Activated CD8-positive, alpha-beta memory T cell treated with anti-CD3 and anti-CD28 coated beads for 48 hours (primary cell): ENCODE data around the gene EIF4E.
"Not testable (repeated sequence)": the region's sequence is repeated elsewhere in the genome, so short reads cannot be mapped to it uniquely, and the experiment has no call there.

Source experiments
- DNase-seq, 3 experiments: peaks; one replicate each; pipeline ENCODE4 v3.0.0-alpha.2; 2020; ENCODE audit warnings: low read depth in 2 of 3, low spot score in 2 of 3

The EIF4E gene

DNA sequence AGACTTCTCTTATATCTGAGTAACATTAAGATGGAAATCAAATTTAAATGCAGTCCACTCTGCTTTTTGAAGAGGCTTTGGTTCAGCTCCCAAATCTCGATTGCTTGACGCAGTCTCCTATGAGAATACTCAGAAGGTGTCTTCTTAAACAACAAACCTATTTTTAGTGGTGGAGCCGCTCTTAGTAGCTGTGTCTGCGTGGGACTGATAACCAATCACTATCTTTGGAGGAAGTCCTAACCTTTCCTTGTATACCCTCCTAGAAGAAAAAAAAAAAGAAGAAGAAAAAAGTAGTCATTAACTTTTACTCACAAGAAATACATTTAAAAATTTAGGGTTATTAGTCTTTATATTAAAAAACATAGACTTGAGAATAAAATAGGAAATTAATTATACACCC is 48.0 kb downstream of the EIF4E start:
- DNase-seq = not testable (repeated sequence)

GRCh38 chr4:98879515-98879914 is 49.4 kb downstream of the EIF4E start:
- no peak for DNase-seq

GRCh38 chr4:98873059-98873458 is 55.9 kb downstream of the EIF4E start:
- no peak for DNase-seq

GRCh38 chr4:98872120-98872906 is 56.6 kb downstream of the EIF4E start:
- not testable (repeated sequence) for DNase-seq

GRCh38 chr4:98867648-98868047 is 61.3 kb downstream of the EIF4E start:
- DNase-seq = no peak

DNA sequence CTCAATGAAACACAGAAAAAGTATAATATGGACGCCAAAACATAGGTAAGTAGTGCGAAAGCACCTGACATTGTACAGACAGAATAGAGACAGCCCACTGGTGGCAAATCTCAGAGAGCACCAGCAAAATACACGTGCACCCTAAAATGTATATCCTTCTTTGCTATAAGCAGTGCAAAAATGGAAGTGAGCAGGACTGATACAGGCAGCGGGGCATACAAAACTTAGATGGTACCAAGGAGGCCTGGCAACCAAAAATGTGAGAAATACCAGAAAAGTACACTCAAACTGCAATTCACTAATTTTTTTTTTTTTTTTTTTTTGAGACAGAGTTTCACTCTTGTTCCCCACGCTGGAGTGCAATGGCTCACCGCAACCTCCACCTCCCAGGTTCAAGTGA is 63.9 kb downstream of the EIF4E start:
- DNase-seq = no peak

DNA sequence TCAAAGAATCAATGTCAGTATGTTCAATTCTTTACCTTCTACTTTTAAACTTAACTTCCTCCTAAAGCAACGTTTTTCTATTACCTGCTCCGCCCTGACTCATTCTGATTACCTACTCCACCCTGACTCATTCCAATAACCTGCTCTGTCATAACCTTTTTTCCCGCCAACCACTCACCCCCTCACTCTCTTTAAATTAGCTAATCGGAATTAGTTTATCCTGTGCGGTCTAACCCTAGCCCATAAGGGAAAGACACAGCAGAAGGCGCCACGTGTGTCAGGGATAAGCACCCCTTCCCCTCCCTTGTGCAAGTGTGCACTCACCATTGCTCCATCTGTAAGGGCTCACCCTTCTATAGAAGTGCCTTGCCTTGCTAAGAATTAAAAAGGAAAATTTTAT is 64.4 kb downstream of the EIF4E start:
- DNase-seq = no peak

- no peak for DNase-seq
Measured at GRCh38 chr4:98862371-98862770, 66.6 kb downstream of the EIF4E start.

DNA sequence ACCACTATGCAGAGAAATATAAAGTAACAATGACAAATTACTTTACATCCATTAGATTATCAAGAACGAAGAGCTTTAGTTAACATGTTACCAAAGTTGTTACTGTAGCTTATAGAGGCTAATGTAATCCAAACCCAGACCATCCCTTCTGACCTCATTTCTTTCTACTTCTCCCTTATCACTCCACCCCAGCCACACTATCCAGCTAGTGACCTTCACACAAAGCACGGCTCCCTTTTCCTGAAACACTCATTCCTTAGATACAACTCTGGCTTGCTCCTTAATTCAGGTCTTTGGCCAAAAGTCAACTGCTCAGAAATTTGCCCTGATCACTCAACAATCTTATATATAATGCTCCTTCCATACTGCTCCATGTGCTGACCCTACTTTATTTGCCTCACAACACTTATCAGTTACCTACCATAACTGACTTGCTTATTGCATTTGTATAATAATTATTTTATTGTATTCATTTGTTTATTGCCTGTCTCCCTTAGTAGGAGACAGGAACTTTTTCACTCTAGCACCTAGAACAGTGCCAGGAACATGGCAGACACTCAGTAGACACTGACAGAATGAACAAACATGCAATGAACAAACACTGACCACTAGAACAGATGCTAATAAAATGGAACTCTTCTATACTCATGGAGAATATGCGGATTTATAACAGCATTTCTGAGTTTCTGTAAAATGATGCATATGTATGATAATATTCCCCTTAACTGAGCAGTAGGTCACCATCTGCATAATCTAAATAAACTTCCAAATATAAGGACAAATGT is 67.6 kb downstream of the EIF4E start:
- DNase-seq = no peak

DNA sequence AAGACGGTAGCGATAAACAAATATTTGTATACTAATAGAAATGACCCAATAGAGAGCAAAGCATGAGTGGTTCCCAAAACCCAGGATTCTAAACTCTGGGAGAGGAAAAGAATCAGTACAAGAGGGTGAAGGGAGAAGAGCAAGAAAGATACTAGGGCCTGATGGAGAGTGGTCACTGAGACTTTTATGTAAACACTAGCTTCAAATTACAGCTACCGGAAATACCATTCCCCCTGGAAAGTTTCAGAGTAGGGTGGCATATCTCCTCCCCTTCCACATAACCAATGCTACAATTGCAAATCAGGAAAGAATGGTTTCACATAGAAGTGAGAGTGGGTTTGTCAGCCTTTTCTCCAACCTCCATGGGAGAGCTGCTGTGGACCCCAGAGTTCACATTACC is 77.1 kb downstream of the EIF4E start:
- no peak for DNase-seq

DNA sequence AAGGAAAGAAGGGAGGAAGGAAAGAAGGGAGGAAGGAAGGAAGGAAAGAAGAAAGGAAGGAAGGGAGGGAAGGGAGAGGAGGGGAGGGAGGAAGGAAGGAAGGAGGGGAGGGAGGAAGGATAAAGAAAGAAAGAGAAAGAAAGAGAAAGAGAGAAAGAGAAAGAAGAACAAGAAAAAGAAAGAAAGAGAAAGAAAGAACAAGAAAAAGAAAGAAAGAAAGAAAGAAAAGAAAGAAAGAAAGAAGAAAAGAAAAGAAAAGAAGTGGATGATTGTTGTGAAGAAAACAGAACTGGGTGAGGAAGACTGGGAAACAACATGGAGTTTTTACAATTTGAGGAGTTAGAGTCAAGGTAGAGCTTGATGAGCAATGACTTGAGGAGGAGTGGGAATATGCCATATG is 78.0 kb downstream of the EIF4E start:
- DNase-seq = no peak

DNA sequence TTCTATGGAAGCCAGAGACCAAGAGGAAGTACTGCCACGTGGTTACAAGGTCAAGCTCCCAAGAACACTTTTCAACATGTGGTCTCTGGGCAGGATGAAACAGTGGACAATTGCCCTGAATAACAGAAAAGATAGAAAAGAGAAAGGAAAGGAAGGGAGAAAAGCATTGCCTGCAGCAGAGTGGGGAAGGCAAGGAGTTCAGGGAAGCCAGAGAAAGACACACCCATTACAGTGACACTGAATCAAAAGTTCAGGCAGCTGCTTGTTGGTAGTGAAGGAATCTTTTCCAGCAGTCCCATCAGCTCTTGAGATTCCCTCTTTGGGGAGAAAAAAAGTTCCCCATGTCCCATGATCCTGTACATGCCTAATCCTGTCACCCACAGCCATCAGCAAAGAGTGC is 80.5 kb downstream of the EIF4E start:
- DNase-seq = no peak

- DNase-seq = no peak
Measured at GRCh38 chr4:98845960-98846359, 83.0 kb downstream of the EIF4E start.

DNA sequence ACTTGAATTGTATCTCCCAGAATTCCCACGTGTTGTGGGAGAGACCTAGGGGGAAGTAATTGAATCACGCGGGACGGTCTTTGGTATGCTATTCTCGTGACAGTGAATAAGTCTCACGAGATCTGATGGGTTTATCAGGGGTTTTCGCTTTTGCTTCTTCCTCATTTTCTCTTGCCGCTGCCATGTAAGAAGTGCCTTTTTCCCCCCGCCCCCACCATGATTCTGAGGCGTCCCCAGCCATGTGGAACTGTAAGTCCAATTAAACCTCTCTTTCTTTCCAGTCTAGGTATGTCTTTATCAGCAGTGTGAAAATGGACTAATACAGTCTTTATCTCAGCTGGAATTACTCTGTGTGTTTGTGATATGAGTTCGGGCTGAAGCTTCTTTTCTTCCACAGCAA is 86.0 kb downstream of the EIF4E start:
- not testable (repeated sequence) for DNase-seq

GRCh38 chr4:98838977-98839618 is 89.8 kb downstream of the EIF4E start:
- no peak for DNase-seq

- no peak for DNase-seq
Measured at GRCh38 chr4:98838531-98838930, 90.4 kb downstream of the EIF4E start.

DNA sequence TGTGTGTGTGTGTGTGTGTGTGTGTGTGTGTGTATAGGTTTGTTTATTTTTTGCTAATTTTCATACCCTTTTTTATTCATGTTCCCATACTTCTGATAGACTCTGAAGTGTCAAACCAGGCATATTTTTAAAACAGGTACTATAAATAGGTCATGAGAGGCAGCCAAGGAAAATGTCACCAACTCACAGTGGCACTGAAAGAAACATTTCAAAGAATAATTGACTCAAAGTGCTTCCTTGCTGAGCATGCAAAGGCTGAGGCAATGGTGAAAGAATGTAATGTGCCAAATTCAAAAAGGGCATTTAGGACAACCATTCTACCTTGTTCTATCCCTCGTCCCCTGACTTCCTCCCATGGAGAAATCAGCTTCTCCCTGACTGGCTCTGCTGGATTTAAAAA is 95.5 kb downstream of the EIF4E start:
- DNase-seq = no peak

- not testable (repeated sequence) for DNase-seq
Measured at GRCh38 chr4:98831036-98831435, 97.9 kb downstream of the EIF4E start.
